HCT116 (cell line): ENCODE results near the gene NOXO1.

ENCODE experiments used
- CTCF ChIP-seq, 3 experiments: fragments of 200-600 bp in 1 of 3; sonication (generic) in 1 of 3; IDR thresholded peaks in 2 of 3; conservative IDR thresholded peaks in 1 of 3; 2 replicates each; pipeline ENCODE4 v1.5.1; 2012 to 2017; ENCODE audit warnings: low read depth in 2 of 3, low read length in 2 of 3, antibody characterized with exemption in 1 of 3, borderline replicate concordance in 1 of 3, control low read depth in 1 of 3, mild to moderate bottlenecking in 1 of 3, mixed read lengths in 1 of 3, mixed run types in 1 of 3, moderate library complexity in 1 of 3; ENCODE audit not compliant: insufficient read depth in 1 of 3
- POLR2A ChIP-seq: IDR thresholded peaks from 2 replicates; pipeline ENCODE4 v1.7.0; 2011; ENCODE audit warnings: borderline replicate concordance; ENCODE audit not compliant: insufficient read depth, insufficient read length; ENCODE audit errors: extremely low read depth
- RAD21 ChIP-seq: IDR thresholded peaks from 2 replicates; pipeline ENCODE4 v1.6.1; 2012; ENCODE audit warnings: low read depth, mild to moderate bottlenecking

- TF ChIP-seq POLR2A (no peak), CTCF (IDR thresholded peaks at IDR 0.05 in 2 of 3, conservative IDR thresholded peaks at IDR 0.05 in 1 of 3; ENCODE audit: borderline replicate concordance in 1 of 3, insufficient read depth in 1 of 3, low read depth in 2 of 3, low read length in 2 of 3) (peak in 2 of 3 experiments; percentile 2 to 30; a peak in 1 of 6 replicates), RAD21 (no peak)
Measured at GRCh38 chr16:1941162-1942046, 39.9 kb downstream of the NOXO1 start.
